MCF 10A (cell line): ENCODE data around the gene CHRNA4. TPM values are rescaled to one million over a fixed set of nuclear protein-coding genes. Genes with fewer than 3 reads are reported as not detected.

Experiments used
- BruUV-seq: library from RNA; stranded (reverse); fragments of 400-500 nt; replicated peaks from 2 replicates; lab custom pipeline; 2021; lab: Mats Ljungman, UMichigan
- CTCF ChIA-PET: fragments of 300-600 bp; sonication (Branson Sonifier 250); formaldehyde crosslinking; extraction: SDS; loops from one replicate; lab custom pipeline; 2021; ENCODE audit warnings: antibody characterized with exemption, inconsistent platforms; lab: Yijun Ruan, JAX
- POLR2A ChIA-PET: fragments of 300-600, 350-650 bp; sonication (Branson Sonifier 250); formaldehyde crosslinking; extraction: SDS; loops from one replicate; lab custom pipeline; 2020; ENCODE audit warnings: antibody characterized with exemption, inconsistent platforms; lab: Yijun Ruan, JAX
- DNase-seq: peaks from one replicate; pipeline ENCODE4 v3.0.0-alpha.2; 2018; ENCODE audit not compliant: unreplicated experiment
- H3K27ac Mint-ChIP-seq: one replicate; pipeline ENCODE4 v1.8.0; 2022; ENCODE audit warnings: mild to moderate bottlenecking, low read depth, mixed read lengths; ENCODE audit not compliant: unreplicated experiment
- H3K27me3 Mint-ChIP-seq: one replicate; pipeline ENCODE4 v1.8.0; 2022; ENCODE audit warnings: mixed read lengths; ENCODE audit not compliant: insufficient read depth, unreplicated experiment
- H3K36me3 Mint-ChIP-seq: one replicate; pipeline ENCODE4 v1.8.0; 2022; ENCODE audit warnings: mild to moderate bottlenecking, moderate library complexity, mixed read lengths; ENCODE audit not compliant: insufficient read depth, unreplicated experiment
- H3K4me1 Mint-ChIP-seq: one replicate; pipeline ENCODE4 v1.8.0; 2022; ENCODE audit warnings: mixed read lengths; ENCODE audit not compliant: insufficient read depth, unreplicated experiment
- H3K4me3 Mint-ChIP-seq: one replicate; pipeline ENCODE4 v1.8.0; 2022; ENCODE audit warnings: mild to moderate bottlenecking, moderate library complexity, mixed read lengths; ENCODE audit not compliant: unreplicated experiment
- H3K9me3 Mint-ChIP-seq: one replicate; pipeline ENCODE4 v1.8.0; 2022; ENCODE audit warnings: mixed read lengths; ENCODE audit not compliant: unreplicated experiment
- CTCF ChIP-seq: fragments of 200-600 bp; IDR thresholded peaks from one replicate; pipeline ENCODE4 v1.8.0; 2022; ENCODE audit warnings: antibody characterized with exemption, mild to moderate bottlenecking; ENCODE audit not compliant: unreplicated experiment
- intact Hi-C: fragments of 100-400 bp; cut with micrococcal nuclease; formaldehyde crosslinking; loops from 2 replicates; pipeline ENCODE4 v1.14.1; 2022
- total RNA-seq: library from RNA; stranded (reverse); gene quantifications from 2 replicates; pipeline ENCODE4 v1.2.3, GENCODE V29; 2022

The CHRNA4 gene
- total RNA-seq, 1 experiment from 2014 or later = not detected

GRCh38 chr20:63366390-63367365, 5.5 kb upstream of the CHRNA4 start:
- Mint-ChIP-seq H3K27me3 (peaks cover 44% of the 10 kb centered on the region), H3K27ac (no peak overlapping the region), H3K4me3 (no peak overlapping the region), H3K9me3 (no peaks in the 10 kb centered on the region), H3K4me1 (no peaks in the 10 kb centered on the region), H3K36me3 (no peaks in the 10 kb centered on the region)
- no TSS peak for BruUV-seq
- intact Hi-C loops = no loop called here
- no peak for DNase-seq
- no peak for TF ChIP-seq CTCF
- ChIA-PET POLR2A (no interaction called here), CTCF (interaction anchor here (1.0 kb wide), 1 partner anchor 12 kb away, joined by 3 read pairs; no protein-coding TSS in a partner anchor)

GRCh38 chr20:63365601-63366389, 4.6 kb upstream of the CHRNA4 start:
- BruUV-seq = no TSS peak
- H3K9me3 Mint-ChIP-seq = no peaks in the 10 kb centered on the region
- ChIA-PET POLR2A (no interaction called here), CTCF (no interaction called here)
- peaks cover 35% of the 10 kb centered on the region for H3K27me3 Mint-ChIP-seq
- no peak for DNase-seq
- H3K4me3 Mint-ChIP-seq = no peak overlapping the region
- intact Hi-C loops = no loop called here
- H3K27ac Mint-ChIP-seq = no peak overlapping the region
- no peaks in the 10 kb centered on the region for H3K4me1 Mint-ChIP-seq
- TF ChIP-seq CTCF = no peak
- no peaks in the 10 kb centered on the region for H3K36me3 Mint-ChIP-seq

GRCh38 chr20:63364801-63365585, 3.8 kb upstream of the CHRNA4 start:
- CTCF ChIA-PET = interaction anchor here (1.1 to 3.3 kb wide), 3 partner anchors 16 to 141 kb away, joined by 3 to 10 read pairs (median 7); no protein-coding TSS in a partner anchor

More at GRCh38 chr20:63364801-63365585, 3.8 kb upstream of the CHRNA4 start:
- no peaks in the 10 kb centered on the region for H3K4me1 Mint-ChIP-seq
- POLR2A ChIA-PET = no interaction called here
- intact Hi-C loops = no loop called here
- H3K4me3 Mint-ChIP-seq = no peak overlapping the region
- no peak for TF ChIP-seq CTCF
- no peak for DNase-seq
- peaks cover 27% of the 10 kb centered on the region for H3K27me3 Mint-ChIP-seq
- BruUV-seq = no TSS peak
- no peak overlapping the region for H3K27ac Mint-ChIP-seq
- no peaks in the 10 kb centered on the region for H3K36me3 Mint-ChIP-seq
- H3K9me3 Mint-ChIP-seq = no peaks in the 10 kb centered on the region
